CD4-positive, alpha-beta T cell treated with Interleukin-15 for 4 hours (primary cell): ENCODE measurements around the gene SMAP2.

ENCODE experiments used
- DNase-seq: peaks from one replicate; pipeline ENCODE4 v3.0.0-alpha.2; 2020; ENCODE audit warnings: low spot score

Gene SMAP2

DNA sequence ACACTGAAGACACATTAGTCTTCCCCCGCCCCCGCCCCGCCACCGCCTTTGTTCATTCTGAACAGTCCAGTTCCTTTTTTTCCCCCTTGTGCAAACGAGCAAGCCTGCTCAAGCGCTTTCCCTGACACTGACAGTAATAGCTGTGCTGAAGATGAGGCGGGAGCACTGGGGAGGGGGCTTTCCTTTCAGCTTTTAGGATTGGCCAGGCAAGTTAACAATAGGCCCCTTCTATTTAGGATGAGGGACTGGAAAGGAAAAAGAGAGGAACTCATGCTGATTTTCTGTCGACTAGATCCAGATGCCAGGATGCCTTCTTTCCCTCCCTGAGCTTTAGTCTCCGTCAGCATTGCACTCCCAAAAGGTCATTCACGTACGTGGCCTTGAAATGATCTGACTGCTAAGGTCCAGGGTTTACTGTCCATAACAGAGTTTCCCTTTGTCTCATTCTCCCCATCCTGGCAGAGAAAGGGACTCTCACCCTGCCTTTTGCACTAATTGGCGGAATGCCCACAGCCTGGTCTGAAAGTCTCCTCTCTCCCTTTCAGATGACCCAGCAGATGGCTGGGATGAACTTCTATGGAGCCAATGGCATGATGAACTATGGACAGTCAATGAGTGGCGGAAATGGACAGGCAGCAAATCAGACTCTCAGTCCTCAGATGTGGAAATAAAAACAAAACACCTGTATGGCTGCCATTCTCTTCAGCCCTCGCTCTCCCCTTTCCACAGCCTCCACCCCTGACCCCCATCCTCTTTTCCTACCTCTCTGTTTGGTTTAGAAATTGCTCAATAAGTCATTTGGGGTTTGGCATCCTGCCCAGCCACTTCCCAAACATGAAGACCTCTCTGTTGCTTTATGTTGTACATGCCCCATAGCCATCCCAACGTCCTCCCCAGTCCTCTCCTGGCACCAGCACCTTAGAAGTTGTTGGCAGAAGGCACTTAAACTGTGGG is 48.2 kb downstream of the SMAP2 start:
- no peak for DNase-seq

GRCh38 chr1:40422630-40423263 is 49.2 kb downstream of the SMAP2 start:
- DNase-seq, result no peak

DNA sequence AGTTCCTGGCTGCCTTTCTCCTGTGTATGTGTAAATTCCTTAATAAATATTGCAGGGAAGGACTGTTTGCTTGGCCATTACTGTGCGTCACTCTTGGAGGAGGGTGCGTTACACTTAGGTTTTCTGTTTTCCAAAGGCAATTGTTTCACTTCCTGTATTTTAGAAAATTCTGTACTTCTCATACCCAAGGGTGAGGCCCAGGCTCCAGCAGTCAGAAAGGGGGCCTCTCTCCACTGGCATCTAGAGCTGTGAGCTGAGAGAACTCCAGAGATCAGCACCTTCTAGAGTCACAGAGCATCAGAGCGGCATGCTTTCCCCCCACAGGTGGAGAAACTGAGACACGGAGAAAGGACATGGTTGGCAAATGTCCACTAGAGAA is 49.7 kb downstream of the SMAP2 start:
- DNase-seq, result no peak

GRCh38 chr1:40423951-40424618 is 50.6 kb downstream of the SMAP2 start:
- DNase-seq, result no peak

GRCh38 chr1:40425198-40425597 is 51.7 kb downstream of the SMAP2 start:
- DNase-seq, result no peak

DNA sequence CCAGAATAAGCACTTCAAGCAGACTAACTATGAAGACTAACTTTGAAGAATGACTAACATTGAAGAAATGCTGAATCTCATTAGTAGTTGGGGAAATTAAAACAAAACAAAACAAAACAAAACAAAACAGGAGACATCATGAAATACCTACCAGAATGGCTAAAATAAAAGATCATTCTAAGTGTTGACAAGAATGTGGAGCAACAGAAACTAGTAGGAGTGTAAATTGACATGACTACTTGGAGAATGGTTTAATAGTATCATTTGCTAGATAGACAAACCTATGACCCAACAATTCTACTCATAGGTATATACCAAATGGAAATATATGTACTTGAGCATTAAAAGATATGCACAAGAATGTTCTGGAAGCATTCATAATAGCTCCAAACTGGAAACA is 57.9 kb downstream of the SMAP2 start:
- no peak for DNase-seq

- DNase-seq, result no peak
Observed at GRCh38 chr1:40432644-40433390, 59.3 kb downstream of the SMAP2 start.

- no peak for DNase-seq
Observed at GRCh38 chr1:40435471-40435870, 61.9 kb downstream of the SMAP2 start.

GRCh38 chr1:40435876-40436275 is 62.3 kb downstream of the SMAP2 start:
- DNase-seq, result no peak

- peak; percentile 44 for DNase-seq
Observed at GRCh38 chr1:40438391-40439015, 65.0 kb downstream of the SMAP2 start.

DNA sequence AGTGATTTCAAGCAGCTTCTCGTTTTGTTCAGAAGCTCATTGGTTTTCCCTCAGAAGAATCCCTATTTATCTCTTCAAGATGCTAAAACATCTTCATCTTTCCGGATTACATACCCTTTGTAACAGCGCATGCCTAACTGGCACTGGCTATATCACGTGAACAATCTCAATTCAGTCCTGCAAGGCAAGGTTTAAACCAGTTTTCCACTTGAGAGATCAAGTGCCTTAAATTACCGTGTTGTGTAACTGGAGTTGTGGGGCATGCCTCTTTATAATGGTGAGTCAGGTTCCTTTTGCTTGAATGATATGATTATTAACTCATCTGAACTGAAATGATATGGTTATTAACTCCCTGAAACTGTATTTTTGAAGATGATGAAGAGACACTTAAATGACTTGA is 65.7 kb downstream of the SMAP2 start:
- DNase-seq, result no peak

- DNase-seq, result peak; percentile 85
Observed at GRCh38 chr1:40449684-40450494, 76.4 kb downstream of the SMAP2 start, which contains the start of gene ZFP69B. Gene ZFP69B, plus strand, starts transcription at chr1:40450476. Its CDS starts 486 bp downstream, at chr1:40450962.

- DNase-seq, result peak; percentile 87
Observed at GRCh38 chr1:40450495-40451237, 77.1 kb downstream of the SMAP2 start.

GRCh38 chr1:40451238-40451585 is 77.7 kb downstream of the SMAP2 start:
- no peak for DNase-seq

DNA sequence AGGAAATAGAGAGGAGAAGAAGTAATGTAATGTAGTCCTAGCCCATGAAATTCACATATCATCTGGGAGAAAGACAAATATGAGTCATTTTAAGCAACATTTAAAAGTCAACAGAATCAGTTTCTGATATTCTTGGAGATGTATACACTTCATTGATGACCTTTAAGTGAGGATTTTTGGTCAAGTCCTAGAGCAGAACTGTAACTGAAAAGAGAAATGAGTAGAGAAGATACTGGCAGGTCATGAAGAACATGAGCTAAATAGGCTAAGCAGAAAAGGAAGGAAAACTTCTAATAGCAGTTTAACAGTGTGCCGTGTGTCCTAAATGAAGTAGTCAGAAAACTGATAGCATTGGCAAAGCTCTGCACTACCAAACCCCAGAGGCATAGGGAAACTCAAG is 81.3 kb downstream of the SMAP2 start:
- no peak for DNase-seq

- no peak for DNase-seq
Observed at GRCh38 chr1:40462956-40463590, 89.5 kb downstream of the SMAP2 start.

DNA sequence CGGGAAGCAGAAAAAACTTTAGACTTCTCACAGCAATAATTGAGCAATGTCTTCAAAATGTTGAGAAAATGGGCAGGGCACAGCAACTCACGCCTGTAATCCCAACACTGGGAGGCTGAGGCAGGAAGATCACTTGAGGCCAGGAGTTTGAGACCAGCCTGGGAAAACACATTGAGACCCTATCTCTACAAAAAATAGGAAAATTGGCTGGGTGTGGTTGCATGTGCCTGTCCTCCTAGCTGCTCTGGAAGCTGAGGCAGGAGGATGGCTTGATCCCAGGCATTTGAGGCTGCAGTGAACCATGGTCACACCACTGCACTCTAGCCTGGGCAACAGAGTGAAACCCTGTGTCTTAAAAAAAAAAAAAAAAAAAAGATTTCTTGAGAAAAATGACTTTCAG is 95.8 kb downstream of the SMAP2 start:
- DNase-seq, result no peak
